H9 (cell line): ENCODE results near the gene TENM4. TPM values are rescaled to one million over a fixed set of nuclear protein-coding genes. Genes with fewer than 3 reads are reported as not detected.

Experiments
- DNase-seq: peaks from one replicate; pipeline ENCODE4 v3.0.0-alpha.2; 2017
- H2AFZ ChIP-seq: one replicate; pipeline ENCODE4 v1.6.1; 2013; ENCODE audit warnings: mild to moderate bottlenecking, low read length, control low read depth, moderate library complexity
- H2AK5ac ChIP-seq: 2 replicates; pipeline ENCODE4 v1.6.1; 2013; ENCODE audit warnings: low read length, control low read depth, mixed read lengths; ENCODE audit not compliant: insufficient read length
- H2BK120ac ChIP-seq: one replicate; pipeline ENCODE4 v1.6.1; 2013; ENCODE audit warnings: low read depth, mild to moderate bottlenecking, low read length, control low read depth, inconsistent platforms; ENCODE audit not compliant: poor library complexity, severe bottlenecking
- H2BK12ac ChIP-seq: 2 replicates; pipeline ENCODE4 v1.6.1; 2013; ENCODE audit warnings: low read length, control low read depth, mixed read lengths, low read depth; ENCODE audit not compliant: insufficient read length
- H2BK15ac ChIP-seq: 2 replicates; pipeline ENCODE4 v1.6.1; 2013; ENCODE audit warnings: low read depth, low read length, control low read depth
- H2BK20ac ChIP-seq: one replicate; pipeline ENCODE4 v1.6.1; 2013; ENCODE audit warnings: low read depth, mild to moderate bottlenecking, low read length, control low read depth, inconsistent platforms; ENCODE audit not compliant: poor library complexity, severe bottlenecking
- H2BK5ac ChIP-seq: 2 replicates; pipeline ENCODE4 v1.6.1; 2013; ENCODE audit warnings: low read length, control low read depth, mixed read lengths; ENCODE audit not compliant: insufficient read length
- H3K14ac ChIP-seq: 2 replicates; pipeline ENCODE4 v1.6.1; 2013; ENCODE audit warnings: low read length, control low read depth; ENCODE audit not compliant: insufficient read depth
- H3K18ac ChIP-seq: 2 replicates; pipeline ENCODE4 v1.6.1; 2013; ENCODE audit warnings: low read depth, mild to moderate bottlenecking, mixed read lengths, low read length, control low read depth; ENCODE audit not compliant: insufficient read length
- H3K23ac ChIP-seq: 2 replicates; pipeline ENCODE4 v1.6.1; 2013; ENCODE audit warnings: low read length, control low read depth, mixed read lengths, low read depth; ENCODE audit not compliant: insufficient read length
- H3K23me2 ChIP-seq: 2 replicates; pipeline ENCODE4 v1.6.1; 2013; ENCODE audit warnings: low read depth, mild to moderate bottlenecking, mixed read lengths, low read length, control low read depth; ENCODE audit not compliant: insufficient read length, poor library complexity, severe bottlenecking
- H3K27ac ChIP-seq: 2 replicates; pipeline ENCODE4 v1.5.1; 2013; ENCODE audit warnings: low read length, control low read depth, mixed read lengths, low read depth; ENCODE audit not compliant: insufficient read length
- H3K27me3 ChIP-seq: 2 replicates; pipeline ENCODE4 v1.6.1; 2013; ENCODE audit warnings: low read length, control low read depth, inconsistent platforms; ENCODE audit not compliant: insufficient read depth
- H3K4ac ChIP-seq: 2 replicates; pipeline ENCODE4 v1.6.1; 2013; ENCODE audit warnings: low read depth, mild to moderate bottlenecking, control low read depth, inconsistent platforms, low read length, moderate library complexity
- H3K4me1 ChIP-seq: 2 replicates; pipeline ENCODE4 v1.6.1; 2013; ENCODE audit warnings: low read length, control low read depth, inconsistent platforms; ENCODE audit not compliant: insufficient read depth
- H3K4me2 ChIP-seq: 2 replicates; pipeline ENCODE4 v1.6.1; 2013; ENCODE audit warnings: low read length, control low read depth, mixed read lengths; ENCODE audit not compliant: insufficient read length, insufficient read depth
- H3K56ac ChIP-seq: 2 replicates; pipeline ENCODE4 v1.6.1; 2013; ENCODE audit warnings: low read depth, mild to moderate bottlenecking, mixed read lengths, low read length, control low read depth; ENCODE audit not compliant: insufficient read length
- H3K79me1 ChIP-seq: 2 replicates; pipeline ENCODE4 v1.6.1; 2013; ENCODE audit warnings: low read depth, mild to moderate bottlenecking, moderate library complexity, low read length, control low read depth, inconsistent platforms; ENCODE audit not compliant: insufficient read depth, poor library complexity, severe bottlenecking
- H3K79me2 ChIP-seq: 2 replicates; pipeline ENCODE4 v1.6.1; 2013; ENCODE audit warnings: low read length, control low read depth, inconsistent platforms; ENCODE audit not compliant: insufficient read depth
- H3K9ac ChIP-seq: 2 replicates; pipeline ENCODE4 v1.6.1; 2013; ENCODE audit warnings: low read length, control low read depth, mixed read lengths; ENCODE audit not compliant: insufficient read length; ENCODE audit errors: extremely low read depth
- H3K9me3 ChIP-seq: one replicate; pipeline ENCODE4 v1.6.1; 2013; ENCODE audit warnings: low read depth, low read length, inconsistent platforms; ENCODE audit not compliant: control insufficient read depth
- H3T11ph ChIP-seq: one replicate; pipeline ENCODE4 v1.6.1; 2013; ENCODE audit warnings: mild to moderate bottlenecking, low read length, control low read depth, inconsistent platforms
- H4K20me1 ChIP-seq: one replicate; pipeline ENCODE4 v1.6.1; 2013; ENCODE audit not compliant: control insufficient read depth, insufficient read length, insufficient read depth
- H4K5ac ChIP-seq: 2 replicates; pipeline ENCODE4 v1.6.1; 2013; ENCODE audit warnings: low read depth, mild to moderate bottlenecking, mixed read lengths, low read length, control low read depth; ENCODE audit not compliant: insufficient read length
- H4K8ac ChIP-seq: replicated peaks from 2 replicates; pipeline ENCODE4 v1.6.1; 2013; ENCODE audit warnings: low read length, control low read depth, mixed read lengths, low read depth; ENCODE audit not compliant: insufficient read length
- H4K91ac ChIP-seq: 2 replicates; pipeline ENCODE4 v1.6.1; 2013; ENCODE audit warnings: low read depth, mild to moderate bottlenecking, moderate library complexity, mixed read lengths, low read length, control low read depth; ENCODE audit not compliant: insufficient read length
- H3K27ac Mint-ChIP-seq, 3 experiments: 2 replicates in 2 of 3; 3 replicates in 1 of 3; pipeline ENCODE4 v1.8.0; 2020 to 2021; ENCODE audit warnings: mixed read lengths in 3 of 3, mild to moderate bottlenecking in 1 of 3, moderate library complexity in 1 of 3
- H3K27me3 Mint-ChIP-seq: 2 replicates; pipeline ENCODE4 v1.8.0; 2021; ENCODE audit warnings: low read depth, mild to moderate bottlenecking, moderate library complexity, mixed read lengths
- H3K36me3 Mint-ChIP-seq, 3 experiments: 2 replicates in 2 of 3; 3 replicates in 1 of 3; pipeline ENCODE4 v1.8.0; 2020 to 2021; ENCODE audit warnings: low read depth in 3 of 3, mixed read lengths in 3 of 3; ENCODE audit not compliant: insufficient read depth in 1 of 3
- H3K4me1 Mint-ChIP-seq, 2 experiments: 2 replicates each; pipeline ENCODE4 v1.8.0; 2020; ENCODE audit warnings: mixed read lengths in 2 of 2
- H3K4me3 Mint-ChIP-seq, 2 experiments: 2 replicates in 1 of 2; 3 replicates in 1 of 2; pipeline ENCODE4 v1.8.0; 2020 to 2021; ENCODE audit warnings: mild to moderate bottlenecking in 2 of 2, mixed read lengths in 2 of 2, moderate library complexity in 1 of 2
- H3K9me3 Mint-ChIP-seq, 2 experiments: 2 replicates in 1 of 2; 3 replicates in 1 of 2; pipeline ENCODE4 v1.8.0; 2020; ENCODE audit warnings: mild to moderate bottlenecking in 2 of 2, mixed read lengths in 2 of 2, moderate library complexity in 1 of 2
- CTCF ChIP-seq: fragments of 200-600 bp; sonication (generic); conservative IDR thresholded peaks from 3 replicates; pipeline ENCODE4 v1.8.0; 2021; ENCODE audit warnings: antibody characterized with exemption, mild to moderate bottlenecking
- WGBS: extraction: QIAGEN DNeasy Blood & Tissue Kit; methylation state at CpG from one replicate; pipeline ENCODE4 v1.1.7; 2013; ENCODE audit warnings: missing lambda C conversion rate, low lambda C conversion rate, mixed read lengths; ENCODE audit not compliant: insufficient read length; ENCODE audit errors: extremely low coverage; 5-methylcytosine and 5-hydroxymethylcytosine counted together
- total RNA-seq: library from RNA; stranded (reverse); gene quantifications from 2 replicates; pipeline ENCODE4 v1.2.1, GENCODE V29; 2021

The TENM4 gene
- total RNA-seq, 1 experiment from 2014 or later, result 4.6 TPM

- no CpG with 5 or more reads among the region's 8 CpGs for WGBS
- H2BK120ac ChIP-seq, result no peak overlapping the region
- no peak overlapping the region for H3K27ac ChIP-seq
- H3K27ac Mint-ChIP-seq, result no peak overlapping the region
- H2BK5ac ChIP-seq, result no peak overlapping the region
- no peak overlapping the region for H2BK15ac ChIP-seq
- H2AK5ac ChIP-seq, result no peak overlapping the region
- no peaks in the 10 kb centered on the region for H4K20me1 ChIP-seq
- no peaks in the 10 kb centered on the region for H3K4me1 ChIP-seq
- H2AFZ ChIP-seq, result no peak overlapping the region
- H3K79me2 ChIP-seq, result no peaks in the 10 kb centered on the region
- no peaks in the 10 kb centered on the region for H3K9me3 ChIP-seq
- H3K27me3 Mint-ChIP-seq, result peaks cover 4% of the 10 kb centered on the region
- H3K23ac ChIP-seq, result no peak overlapping the region
- no peak overlapping the region for H3K18ac ChIP-seq
- H4K5ac ChIP-seq, result no peak overlapping the region
- H3K4ac ChIP-seq, result no peak overlapping the region
- H3K79me1 ChIP-seq, result no peaks in the 10 kb centered on the region
- DNase-seq, result peak; percentile 59
- no peaks in the 10 kb centered on the region for H3K9me3 Mint-ChIP-seq
- no peaks in the 10 kb centered on the region for H3K36me3 Mint-ChIP-seq
- H3K4me3 Mint-ChIP-seq, result no peak overlapping the region
- peaks cover 0 to 6% of the 10 kb centered on the region in 2 experiments; a peak in 3 of 4 replicates for H3K4me1 Mint-ChIP-seq
- no peak overlapping the region for H2BK12ac ChIP-seq
- H3T11ph ChIP-seq, result no peak overlapping the region
- no peaks in the 10 kb centered on the region for H3K27me3 ChIP-seq
- H3K23me2 ChIP-seq, result no peaks in the 10 kb centered on the region
- TF ChIP-seq CTCF, result no peak
- H3K14ac ChIP-seq, result no peak overlapping the region
- no peak overlapping the region for H4K8ac ChIP-seq
- no peak overlapping the region for H3K4me2 ChIP-seq
- no peak overlapping the region for H3K56ac ChIP-seq
- H2BK20ac ChIP-seq, result no peak overlapping the region
- H3K9ac ChIP-seq, result no peak overlapping the region
- no peak overlapping the region for H4K91ac ChIP-seq
Observed at GRCh38 chr11:79314906-79315689, 125.7 kb downstream of the TENM4 start.
